Smooth muscle cell (in vitro differentiated cells): Measurements from ENCODE around the gene OPCML. TPM values are rescaled to one million over a fixed set of nuclear protein-coding genes. Genes with fewer than 3 reads are reported as not detected.

Experiments used
- DNase-seq: peaks from one replicate; lab custom pipeline; 2025; ENCODE audit not compliant: unreplicated experiment; lab: John Stamatoyannopoulos, UW
- H2AFZ ChIP-seq: fragments of 200-600 bp; sonication (generic); 2 replicates; pipeline ENCODE4 v1.6.0; 2016; ENCODE audit warnings: antibody characterized with exemption, low read depth, mild to moderate bottlenecking
- H3F3A ChIP-seq: fragments of 200-600 bp; sonication (generic); 2 replicates; pipeline ENCODE4 v1.6.0; 2017; ENCODE audit warnings: antibody characterized with exemption, low read depth
- H3K27ac ChIP-seq: fragments of 200-600 bp; sonication (generic); 2 replicates; pipeline ENCODE4 v1.5.1; 2016; ENCODE audit warnings: low read depth, mild to moderate bottlenecking
- H3K27me3 ChIP-seq: fragments of 200-600 bp; sonication (generic); 2 replicates; pipeline ENCODE4 v1.6.1; 2016; ENCODE audit warnings: low read depth, mild to moderate bottlenecking
- H3K36me3 ChIP-seq: fragments of 200-600 bp; sonication (generic); 2 replicates; pipeline ENCODE4 v1.5.1; 2016; ENCODE audit warnings: low read depth
- H3K4me1 ChIP-seq: fragments of 200-600 bp; sonication (generic); 2 replicates; pipeline ENCODE4 v1.5.1; 2016; ENCODE audit warnings: low read depth
- H3K4me2 ChIP-seq: fragments of 200-600 bp; sonication (generic); 2 replicates; pipeline ENCODE4 v1.6.0; 2016; ENCODE audit warnings: mild to moderate bottlenecking
- H3K4me3 ChIP-seq: fragments of 200-600 bp; sonication (generic); 2 replicates; pipeline ENCODE4 v1.5.1; 2016; ENCODE audit warnings: mild to moderate bottlenecking
- H3K79me2 ChIP-seq: fragments of 200-600 bp; sonication (generic); 2 replicates; pipeline ENCODE4 v1.6.0; 2016; ENCODE audit warnings: low read depth, mild to moderate bottlenecking
- H3K9ac ChIP-seq: fragments of 200-600 bp; sonication (generic); 2 replicates; pipeline ENCODE4 v1.6.0; 2016; ENCODE audit warnings: low read depth
- H3K9me3 ChIP-seq: fragments of 200-600 bp; sonication (generic); replicated peaks from 2 replicates; pipeline ENCODE4 v1.5.1; 2016; ENCODE audit warnings: low read depth
- H4K20me1 ChIP-seq: fragments of 200-600 bp; sonication (generic); 2 replicates; pipeline ENCODE4 v1.6.0; 2016; ENCODE audit warnings: low read depth
- WGBS: methylation state at CpG from one replicate; pipeline ENCODE4 v1.1.7; 2016; ENCODE audit warnings: low lambda C conversion rate; 5-methylcytosine and 5-hydroxymethylcytosine counted together
- polyA plus RNA-seq: library from polyadenylated mRNA; unstranded; fragments of >200 nt; fragmentation: Nextera tagmentation; extraction: Ambion mirVana; gene quantifications from 2 replicates; pipeline ENCODE4 v1.2.1, GENCODE V29; 2016
- total RNA-seq: library from RNA; depleted of rRNA; stranded (reverse); fragments of >200 nt; gene quantifications from 2 replicates; pipeline ENCODE4 v1.2.3, GENCODE V29; 2014
- TF ChIP-seq, protein P1 (sequence below): fragments of 200-600 bp; sonication (generic); IDR thresholded peaks from 2 replicates; pipeline ENCODE4 v1.5.1; 2017; ENCODE audit warnings: borderline replicate concordance, mild to moderate bottlenecking, antibody characterized with exemption; ENCODE audit not compliant: insufficient read depth, poor library complexity, severe bottlenecking

Gene OPCML
- total and polyA plus RNA-seq, 2 experiments from 2014 or later, result 0.42 to 0.58 TPM

DNA sequence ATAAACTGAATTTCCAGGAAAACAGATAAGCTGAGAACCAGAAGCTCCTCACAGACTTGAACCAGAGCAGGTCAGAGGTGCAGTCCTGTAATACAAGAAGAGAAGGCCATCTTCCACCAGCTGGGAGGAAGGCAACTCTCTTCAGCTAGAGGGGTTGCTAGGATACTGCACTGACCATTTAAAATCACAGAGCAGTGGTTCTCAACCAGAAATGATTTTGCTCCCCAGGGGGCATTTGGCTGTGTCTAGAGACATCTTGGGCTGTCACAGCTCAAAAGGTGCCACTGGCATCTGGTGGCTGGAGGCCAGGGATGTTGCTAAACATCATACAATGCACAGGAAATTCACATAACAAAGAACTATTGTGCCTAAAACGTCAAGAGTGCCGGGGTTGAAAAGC lies 17.2 kb downstream of the OPCML start:
- Histone ChIP-seq H3K27ac (no peak overlapping the region), H3K9me3 (no peaks in the 10 kb centered on the region), H2AFZ (no peak overlapping the region), H3K4me2 (no peak overlapping the region), H3K36me3 (no peaks in the 10 kb centered on the region), H3K4me1 (no peaks in the 10 kb centered on the region), H3F3A (no peaks in the 10 kb centered on the region), H3K9ac (no peak overlapping the region), H3K79me2 (no peaks in the 10 kb centered on the region), H4K20me1 (no peaks in the 10 kb centered on the region), H3K27me3 (peaks cover 23% of the 10 kb centered on the region), H3K4me3 (no peak overlapping the region)
- WGBS, result 34% methylated on average over 2 of the region's 2 CpGs
- no peak for DNase-seq
- TF ChIP-seq, protein P1, sequence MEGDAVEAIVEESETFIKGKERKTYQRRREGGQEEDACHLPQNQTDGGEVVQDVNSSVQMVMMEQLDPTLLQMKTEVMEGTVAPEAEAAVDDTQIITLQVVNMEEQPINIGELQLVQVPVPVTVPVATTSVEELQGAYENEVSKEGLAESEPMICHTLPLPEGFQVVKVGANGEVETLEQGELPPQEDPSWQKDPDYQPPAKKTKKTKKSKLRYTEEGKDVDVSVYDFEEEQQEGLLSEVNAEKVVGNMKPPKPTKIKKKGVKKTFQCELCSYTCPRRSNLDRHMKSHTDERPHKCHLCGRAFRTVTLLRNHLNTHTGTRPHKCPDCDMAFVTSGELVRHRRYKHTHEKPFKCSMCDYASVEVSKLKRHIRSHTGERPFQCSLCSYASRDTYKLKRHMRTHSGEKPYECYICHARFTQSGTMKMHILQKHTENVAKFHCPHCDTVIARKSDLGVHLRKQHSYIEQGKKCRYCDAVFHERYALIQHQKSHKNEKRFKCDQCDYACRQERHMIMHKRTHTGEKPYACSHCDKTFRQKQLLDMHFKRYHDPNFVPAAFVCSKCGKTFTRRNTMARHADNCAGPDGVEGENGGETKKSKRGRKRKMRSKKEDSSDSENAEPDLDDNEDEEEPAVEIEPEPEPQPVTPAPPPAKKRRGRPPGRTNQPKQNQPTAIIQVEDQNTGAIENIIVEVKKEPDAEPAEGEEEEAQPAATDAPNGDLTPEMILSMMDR, result no peak

DNA sequence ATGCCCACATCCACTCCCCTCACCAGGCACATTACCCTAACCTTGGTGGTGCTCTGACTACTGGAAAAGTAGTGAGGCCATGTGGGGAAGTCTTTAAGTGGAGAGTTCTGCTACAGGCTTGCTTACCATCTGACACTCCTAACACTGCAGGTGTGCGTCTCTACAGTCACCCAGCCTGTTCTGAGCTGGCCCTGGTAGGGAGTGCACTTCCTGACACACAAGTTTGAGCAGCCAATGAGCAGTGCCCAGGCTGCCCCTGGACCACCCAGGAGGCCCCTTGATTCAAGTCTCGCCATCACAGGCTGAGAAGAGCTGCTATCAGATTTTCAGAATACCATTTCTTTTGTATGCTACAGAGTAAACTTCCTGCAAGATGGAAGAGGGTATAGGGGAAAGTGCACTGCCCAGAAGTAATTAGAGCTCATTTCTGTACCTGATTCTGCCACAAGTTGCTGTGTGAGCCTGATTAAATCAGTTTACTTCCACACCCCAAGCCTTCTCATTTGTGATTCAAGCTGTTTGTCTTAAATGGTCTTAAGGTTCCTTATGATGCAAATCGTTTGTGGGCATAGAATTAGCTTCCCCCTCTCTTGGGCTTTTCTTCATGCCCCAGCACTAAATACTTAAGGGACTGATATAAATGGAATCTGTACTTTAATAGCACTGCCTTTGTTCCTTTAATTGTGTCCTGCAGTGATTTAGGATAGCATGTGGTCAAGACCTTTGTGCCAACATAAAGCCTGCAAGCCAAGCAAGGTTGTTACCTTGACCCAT lies 22.2 kb downstream of the OPCML start:
- Histone ChIP-seq H3K4me2 (no peak overlapping the region), H2AFZ (no peak overlapping the region), H3K9ac (no peak overlapping the region), H3K79me2 (no peaks in the 10 kb centered on the region), H4K20me1 (no peaks in the 10 kb centered on the region), H3K36me3 (no peaks in the 10 kb centered on the region), H3F3A (no peaks in the 10 kb centered on the region), H3K27me3 (peaks cover 26% of the 10 kb centered on the region), H3K9me3 (no peaks in the 10 kb centered on the region), H3K27ac (no peak overlapping the region), H3K4me3 (no peak overlapping the region), H3K4me1 (peaks cover 5% of the 10 kb centered on the region)
- WGBS, result 57% methylated on average over 3 of the region's 3 CpGs
- DNase-seq, result no peak
- TF ChIP-seq, protein P1, result no peak

DNA sequence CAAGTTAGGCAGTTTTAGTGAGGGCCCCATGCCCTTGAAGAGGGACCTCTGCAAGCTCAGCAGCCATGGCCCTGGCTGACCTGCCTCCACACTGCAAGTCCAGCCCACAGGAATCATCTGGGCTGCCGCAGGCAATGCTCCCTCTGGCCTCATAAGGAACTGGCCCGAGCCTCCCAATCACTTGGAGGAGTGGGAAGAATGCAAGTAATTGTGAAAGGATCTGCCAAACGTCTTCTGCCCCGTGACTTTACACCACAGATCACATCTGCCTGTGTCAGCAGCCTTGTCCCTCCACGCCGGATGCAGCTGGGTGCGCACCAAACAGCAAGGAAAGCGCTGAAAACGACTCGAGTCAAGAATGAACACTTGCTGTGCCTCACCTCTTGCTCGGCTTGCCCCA lies 23.8 kb downstream of the OPCML start:
- no peak for DNase-seq
- Histone ChIP-seq H3K9ac (no peak overlapping the region), H3K9me3 (no peaks in the 10 kb centered on the region), H3K4me3 (no peak overlapping the region), H3K4me1 (peaks cover 5% of the 10 kb centered on the region), H3K79me2 (no peaks in the 10 kb centered on the region), H3F3A (no peaks in the 10 kb centered on the region), H3K4me2 (no peak overlapping the region), H3K27me3 (peaks cover 36% of the 10 kb centered on the region), H2AFZ (no peak overlapping the region), H3K27ac (no peak overlapping the region), H4K20me1 (no peaks in the 10 kb centered on the region), H3K36me3 (no peaks in the 10 kb centered on the region)
- TF ChIP-seq, protein P1, result no peak
- WGBS, result 74% methylated on average over 11 of the region's 11 CpGs

DNA sequence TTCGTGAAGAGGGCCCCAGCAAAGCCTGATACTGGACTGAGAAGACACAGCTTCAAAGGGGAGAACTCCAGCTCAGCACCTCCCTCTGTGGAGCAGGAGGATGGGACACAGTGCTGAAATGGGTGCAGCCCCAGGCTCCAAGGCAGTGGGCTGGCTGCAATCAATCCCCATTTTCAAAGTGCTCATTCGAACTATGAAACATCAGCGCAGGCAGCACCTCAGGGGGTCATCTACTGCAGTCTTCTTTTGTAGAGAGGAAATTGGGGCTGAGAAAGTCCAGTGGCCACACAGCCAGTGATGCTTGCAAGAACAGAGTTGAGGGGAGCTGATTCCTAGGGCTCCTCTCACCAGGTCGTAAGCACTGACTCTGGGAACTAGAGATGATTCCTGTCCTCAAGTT lies 25.1 kb downstream of the OPCML start:
- Histone ChIP-seq H3K27ac (no peak overlapping the region), H3K27me3 (peaks cover 36% of the 10 kb centered on the region), H3K4me2 (no peak overlapping the region), H4K20me1 (no peaks in the 10 kb centered on the region), H2AFZ (no peak overlapping the region), H3K9ac (no peak overlapping the region), H3K79me2 (no peaks in the 10 kb centered on the region), H3K4me1 (peaks cover 5% of the 10 kb centered on the region), H3F3A (no peaks in the 10 kb centered on the region), H3K9me3 (no peaks in the 10 kb centered on the region), H3K4me3 (no peak overlapping the region), H3K36me3 (no peaks in the 10 kb centered on the region)
- 94% methylated on average over 4 of the region's 4 CpGs for WGBS
- no peak for DNase-seq
- TF ChIP-seq, protein P1, result no peak
